Stimulated activated CD8-positive, alpha-beta memory T cell treated with anti-CD3 and anti-CD28 coated beads, Interleukin-15, amount 100 ng/mL, for 24 hours (primary cell): Measurements from ENCODE around the gene SIRPG.
"Not testable (repeated sequence)": the region's sequence is repeated elsewhere in the genome, so short reads cannot be mapped to it uniquely, and the experiment has no call there.

ENCODE experiments used
- DNase-seq: peaks from one replicate; pipeline ENCODE4 v3.0.0-alpha.2; 2020; ENCODE audit warnings: low read depth

Gene SIRPG

DNA sequence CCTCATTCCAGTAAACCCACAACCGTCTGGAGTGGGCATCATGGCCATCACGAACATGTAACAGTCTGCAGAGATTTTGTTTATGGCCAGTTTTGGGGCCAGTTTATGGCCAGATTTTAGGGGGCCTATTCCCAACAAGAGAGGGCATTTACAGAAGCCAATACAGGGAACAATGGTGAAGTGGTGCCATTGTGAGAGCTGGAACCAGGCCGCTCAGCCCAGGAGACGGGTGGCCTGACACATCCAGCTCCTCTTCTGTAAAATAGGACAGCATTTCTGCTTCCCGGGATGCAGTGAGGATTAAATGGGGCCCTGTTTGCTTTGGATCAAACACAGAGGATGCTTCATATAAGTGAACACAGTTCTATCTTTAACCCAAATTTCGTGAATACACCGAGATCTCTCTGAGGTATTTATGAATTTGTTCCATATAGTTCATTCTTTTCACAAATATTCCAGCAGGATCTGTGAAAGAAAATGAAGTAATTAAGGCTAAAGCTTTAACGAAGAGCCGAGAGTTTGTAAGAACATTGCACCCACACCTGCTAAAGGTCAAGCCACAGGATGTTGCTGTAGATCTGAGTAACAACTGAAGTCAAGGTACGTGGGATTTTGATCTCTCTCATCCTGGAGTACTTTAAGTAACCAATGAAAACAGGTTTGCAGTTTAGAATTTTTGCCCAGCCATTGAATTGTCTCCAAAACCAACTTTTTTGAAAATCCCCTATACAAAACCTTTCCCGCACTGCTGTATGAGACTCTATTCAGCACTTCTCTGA lies 14.5 kb upstream of the SIRPG start:
- no peak for DNase-seq

DNA sequence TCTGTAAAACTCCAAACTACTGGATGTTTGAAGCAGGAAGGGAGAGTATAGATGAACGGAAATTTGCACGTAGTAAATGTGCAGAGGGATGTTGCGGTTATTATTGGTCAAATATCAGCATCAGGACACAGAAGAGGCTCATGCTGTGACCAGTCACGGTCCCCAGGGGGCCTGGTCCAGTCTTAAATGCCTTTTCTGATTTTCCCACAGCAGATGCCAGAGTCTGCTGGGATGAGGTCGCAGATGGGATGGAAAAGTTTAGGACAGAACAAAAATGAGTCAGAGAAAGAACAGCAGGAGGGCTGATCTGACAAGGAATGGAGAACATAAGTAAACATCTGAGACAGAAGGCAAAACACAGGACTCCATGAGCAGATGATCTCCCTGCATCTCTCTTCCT lies 11.7 kb upstream of the SIRPG start:
- DNase-seq: no peak

DNA sequence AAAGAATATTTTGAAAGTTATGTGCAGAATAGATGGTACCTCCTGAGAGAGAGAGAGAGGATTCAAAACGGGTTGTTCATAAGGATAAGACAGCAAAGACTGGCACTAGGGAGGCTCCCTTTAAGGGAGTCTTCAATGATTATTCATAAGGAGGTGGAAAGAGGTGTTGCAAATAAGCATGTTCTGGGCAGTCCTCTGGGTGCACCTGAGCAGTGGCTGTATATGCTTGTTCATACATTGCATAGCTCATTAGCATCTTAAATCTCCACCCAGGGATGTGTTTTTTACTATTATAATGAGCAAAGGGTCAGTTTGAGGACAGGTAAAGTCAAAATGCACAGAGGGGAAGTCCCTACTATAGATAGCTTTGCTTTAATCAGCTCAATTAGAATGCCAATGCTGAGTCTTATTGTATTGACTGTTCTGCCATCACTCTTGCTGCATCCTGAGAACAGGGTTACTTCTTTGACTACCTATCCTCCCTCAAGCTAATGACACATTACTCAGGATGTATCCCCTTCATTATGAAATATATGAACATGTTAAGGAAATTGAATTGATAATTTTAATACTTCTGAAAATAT lies 10.0 kb upstream of the SIRPG start:
- DNase-seq: no peak

DNA sequence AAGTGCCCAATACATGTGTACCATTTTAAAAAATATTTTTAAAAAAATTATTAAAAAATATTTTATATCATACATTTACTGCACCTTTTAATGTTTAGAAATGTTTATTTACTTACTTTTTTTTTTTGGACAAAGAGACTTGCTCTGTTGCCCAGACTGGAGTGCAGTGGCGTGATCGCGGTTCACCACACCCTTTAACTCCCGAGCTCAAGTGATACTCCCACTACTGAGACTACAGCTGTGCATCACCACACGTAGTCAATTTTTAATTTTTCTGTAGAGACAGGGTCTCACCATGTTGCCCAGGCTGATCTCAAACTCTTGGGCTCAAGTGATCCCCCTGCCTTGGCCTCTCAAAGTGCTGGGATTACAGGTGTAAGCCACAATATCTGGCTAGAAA lies 9.2 kb upstream of the SIRPG start:
- no peak for DNase-seq

DNA sequence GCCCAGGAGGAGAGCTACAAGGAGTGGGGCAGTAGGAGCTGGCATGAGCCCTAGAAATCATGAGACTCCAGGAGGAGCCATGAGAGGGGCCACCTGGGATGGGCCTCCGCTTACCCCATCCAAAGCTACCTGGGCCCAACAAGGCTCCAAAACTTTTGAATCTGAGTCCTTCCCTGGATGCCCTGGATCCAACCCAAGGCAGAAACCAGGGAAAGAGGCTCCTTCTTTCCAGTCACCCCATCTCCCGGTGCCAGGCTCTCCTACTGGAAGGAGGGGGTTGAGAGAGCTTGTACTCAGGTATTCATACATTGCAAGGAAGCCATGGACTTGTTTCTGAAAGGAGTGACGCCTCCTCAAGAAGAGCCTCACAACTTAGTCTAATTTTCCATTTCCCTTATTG lies 7.8 kb upstream of the SIRPG start:
- DNase-seq: no peak

DNA sequence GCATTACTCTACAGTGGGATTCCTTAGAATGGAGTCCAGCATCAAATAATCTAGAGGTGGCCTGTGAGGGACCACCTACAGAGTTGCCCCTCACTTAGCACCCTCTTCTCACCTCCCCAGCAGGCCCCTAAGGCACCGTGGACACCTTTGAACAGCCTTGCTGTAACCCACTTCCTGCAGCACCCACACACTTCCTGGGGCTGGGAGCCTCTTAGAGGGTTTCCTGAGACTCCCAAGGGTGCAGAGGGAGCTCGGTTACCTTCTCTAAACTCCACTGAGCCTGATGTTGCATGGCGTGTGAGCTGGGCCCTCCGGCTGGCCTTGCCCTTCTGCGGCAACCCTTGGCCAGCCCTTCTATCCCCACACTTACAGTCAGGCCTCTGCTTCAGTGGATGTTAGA lies 7.3 kb upstream of the SIRPG start:
- DNase-seq: no peak

DNA sequence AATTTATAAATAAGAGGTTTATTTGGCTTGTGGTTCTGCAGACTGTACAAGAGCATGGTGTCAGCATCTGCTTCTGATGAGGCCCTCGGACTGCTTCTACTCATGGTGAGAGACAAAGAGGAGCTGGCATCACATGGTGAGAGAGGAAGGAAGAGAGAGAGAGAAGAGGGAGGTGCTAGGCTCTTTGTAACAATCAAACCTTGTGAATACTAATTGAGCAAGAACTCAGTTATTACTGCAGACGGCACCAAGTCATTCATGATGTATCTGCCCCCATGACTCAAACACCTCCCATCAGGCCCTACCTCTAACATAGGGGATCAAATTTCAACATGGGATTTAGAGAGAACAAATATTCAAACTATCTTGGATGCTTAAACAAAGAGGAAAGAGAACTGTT lies 6.3 kb upstream of the SIRPG start:
- no peak for DNase-seq

DNA sequence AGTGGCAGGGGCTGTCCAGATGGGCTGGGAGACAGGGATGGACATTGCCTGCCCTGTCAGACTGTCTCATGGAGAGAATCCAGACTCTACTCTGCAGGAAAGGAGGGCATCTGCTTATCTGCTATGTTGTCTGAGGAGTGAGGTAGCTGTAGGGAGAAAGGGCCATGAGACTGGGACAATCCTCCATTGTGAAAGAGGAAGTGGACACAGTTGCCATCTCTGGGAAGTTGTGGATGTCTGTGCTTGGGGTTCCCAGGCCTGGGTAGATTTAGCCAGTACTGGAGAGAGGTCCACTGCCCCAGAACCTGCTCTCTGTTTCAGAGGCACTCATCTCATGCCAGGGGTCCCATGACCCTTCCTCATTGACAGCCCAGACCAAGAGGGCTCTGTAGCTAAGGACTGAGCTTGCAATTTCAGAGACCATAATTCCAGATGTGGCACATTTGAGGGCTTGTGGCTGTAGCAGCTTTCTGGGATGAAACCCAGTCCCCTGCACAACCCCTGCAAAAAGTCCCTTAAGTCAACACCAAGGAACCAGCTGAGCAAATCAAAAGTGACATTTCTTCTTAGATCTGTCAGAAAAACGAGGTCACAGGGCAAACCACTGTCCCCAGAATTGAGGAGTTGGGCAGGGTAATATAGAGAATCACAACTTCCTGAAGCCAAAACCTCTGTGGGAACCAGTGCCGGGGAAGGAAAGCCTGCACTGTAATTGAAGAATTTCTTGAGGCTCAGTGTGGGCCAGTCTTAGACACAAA lies 4.1 kb upstream of the SIRPG start:
- DNase-seq: no peak

DNA sequence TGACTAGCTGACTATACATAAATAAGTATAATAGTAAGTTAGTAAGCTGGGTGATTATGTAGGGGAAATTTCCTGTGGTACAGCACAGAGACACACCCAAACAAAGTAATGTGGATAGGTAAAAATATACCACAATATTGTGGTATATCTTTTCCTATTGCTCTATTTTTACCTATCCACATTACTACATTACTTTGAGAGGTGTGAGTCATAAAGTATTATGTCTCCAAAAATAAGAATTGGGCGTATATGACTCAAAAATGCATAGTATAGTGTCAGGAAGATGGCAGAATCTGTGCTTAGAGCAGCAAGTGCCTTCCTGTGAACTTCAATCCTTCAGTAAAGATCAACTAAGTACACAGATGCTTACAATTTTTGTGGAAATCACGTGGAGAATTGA lies 2.7 kb upstream of the SIRPG start:
- no peak for DNase-seq

DNA sequence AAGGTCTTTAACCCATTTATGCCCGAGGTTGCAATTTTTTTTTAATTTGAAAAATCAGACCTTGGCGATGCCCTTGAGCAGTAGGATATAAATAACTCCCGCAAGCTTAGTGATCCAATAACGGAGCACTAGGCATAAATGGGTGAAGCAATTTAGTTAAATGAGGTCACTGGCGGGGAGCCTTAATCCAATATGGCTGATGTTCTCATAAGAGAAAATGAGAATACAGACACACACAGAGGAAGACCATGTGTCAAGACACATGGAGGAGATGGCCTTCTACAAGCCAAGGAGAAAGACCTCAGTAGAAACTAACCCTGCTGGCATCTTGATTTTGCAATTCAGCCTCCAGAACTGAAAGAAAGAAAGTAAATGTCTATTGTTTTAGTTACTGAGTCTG lies 735 bp downstream of the SIRPG start:
- DNase-seq: no peak

DNA sequence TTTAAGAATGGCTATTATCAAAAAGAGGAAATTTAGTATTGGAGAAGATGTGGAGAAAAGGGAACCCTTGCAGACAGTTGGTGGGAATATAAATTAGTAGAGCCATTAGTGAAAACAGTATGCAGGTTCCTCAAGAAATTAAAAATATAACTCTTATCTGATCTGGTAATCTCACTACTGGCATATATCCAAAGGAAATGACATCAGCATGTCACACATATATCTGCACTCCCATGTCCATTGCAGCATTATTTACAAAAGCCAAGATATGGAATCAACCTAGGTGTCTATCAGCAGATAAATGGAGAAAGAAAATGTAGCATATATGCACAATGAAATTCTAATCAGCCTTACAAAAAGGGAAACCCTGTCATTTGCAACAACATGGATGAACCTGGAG lies 2.6 kb downstream of the SIRPG start:
- no peak for DNase-seq

DNA sequence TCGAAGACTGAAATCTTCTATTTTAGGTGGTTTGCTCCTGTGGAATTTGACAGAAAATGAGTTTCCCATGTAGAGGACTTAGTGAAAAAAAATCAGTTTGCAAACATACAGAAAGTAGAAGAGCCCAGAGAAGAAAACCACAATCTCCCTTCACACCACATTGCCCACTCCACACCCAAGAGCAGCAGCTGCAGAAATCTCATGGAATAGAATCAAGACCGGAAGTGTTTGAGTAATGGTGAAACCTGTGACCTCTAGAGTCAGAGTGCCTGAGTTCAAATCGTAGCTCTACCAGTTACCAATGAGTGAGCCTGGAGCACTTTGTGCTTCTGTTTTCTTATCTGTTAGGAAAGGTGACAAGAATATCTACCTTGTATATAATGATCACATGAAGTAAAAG lies 4.6 kb downstream of the SIRPG start:
- no peak for DNase-seq

DNA sequence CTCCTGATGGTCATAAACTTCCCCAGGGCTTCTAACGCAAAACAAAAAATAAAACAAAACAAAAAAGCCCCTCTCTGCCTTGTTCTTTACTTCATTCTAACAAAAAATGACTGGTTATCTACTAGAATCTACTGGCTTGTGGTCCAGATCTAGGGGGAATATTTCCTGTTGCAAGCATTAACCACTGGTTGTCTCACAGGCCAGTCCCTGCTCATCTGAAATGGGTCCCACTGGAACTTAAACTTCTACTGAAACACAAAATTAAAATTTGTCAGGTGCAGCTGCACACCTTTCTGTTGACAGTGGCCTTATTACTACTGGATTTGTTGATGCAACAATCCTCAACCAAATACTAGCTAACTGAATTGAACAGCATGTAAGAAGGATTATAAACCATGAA lies 5.5 kb downstream of the SIRPG start:
- no peak for DNase-seq

DNA sequence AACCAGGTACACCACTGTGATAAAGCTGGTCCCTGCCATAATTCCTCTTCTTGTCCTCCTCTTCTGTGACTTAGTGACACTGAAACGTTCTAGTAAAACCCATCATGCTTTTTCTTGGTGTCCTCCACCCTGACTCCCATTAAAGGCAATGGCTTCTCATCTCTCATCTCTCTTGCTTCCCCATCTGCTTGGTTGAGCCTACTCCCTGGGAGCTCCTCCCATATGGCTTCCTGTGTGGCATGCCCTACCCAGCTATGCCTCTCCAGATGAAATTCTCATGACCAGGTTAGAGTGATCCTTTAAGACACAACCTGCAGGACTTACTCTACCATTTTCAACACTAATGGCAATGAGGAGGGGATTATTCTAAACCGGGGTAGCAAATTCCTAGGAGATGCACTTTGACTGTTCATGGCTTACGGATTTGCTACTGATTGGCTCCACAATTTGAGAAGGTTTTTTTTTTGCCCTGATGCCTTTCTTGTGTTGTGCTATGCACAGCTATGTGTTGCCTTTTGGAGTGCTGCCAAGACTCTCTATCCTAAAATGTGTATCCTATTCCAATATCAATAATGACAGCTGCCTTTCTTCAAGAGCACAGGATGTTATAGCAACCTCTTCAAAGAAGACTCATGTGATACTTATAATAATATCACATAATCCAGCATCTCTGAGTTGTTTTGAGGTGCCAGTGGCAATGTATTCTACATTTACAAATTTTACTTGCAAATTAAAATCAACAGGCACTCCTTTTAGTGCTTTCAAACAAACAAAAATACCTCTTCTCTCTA lies 6.1 kb downstream of the SIRPG start:
- DNase-seq: no peak

DNA sequence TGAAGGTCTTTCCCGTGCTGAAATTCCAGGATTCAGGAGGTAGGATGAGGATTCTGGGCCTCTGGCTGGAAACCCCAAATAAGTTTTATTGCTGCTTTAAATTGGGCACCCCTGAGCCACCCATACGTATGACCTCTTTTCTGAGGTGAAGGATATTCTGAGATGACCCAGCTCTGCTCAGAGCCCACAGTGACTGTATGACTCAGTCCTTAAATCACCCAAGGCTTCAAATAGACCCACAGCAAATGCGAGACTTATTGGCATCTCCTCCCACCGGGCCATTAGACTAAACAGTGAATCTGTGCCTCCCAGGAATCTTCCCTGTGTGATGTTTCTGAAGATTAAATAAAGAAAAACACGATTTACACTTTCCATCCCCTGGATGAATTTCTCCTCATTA lies 9.5 kb downstream of the SIRPG start:
- no peak for DNase-seq

DNA sequence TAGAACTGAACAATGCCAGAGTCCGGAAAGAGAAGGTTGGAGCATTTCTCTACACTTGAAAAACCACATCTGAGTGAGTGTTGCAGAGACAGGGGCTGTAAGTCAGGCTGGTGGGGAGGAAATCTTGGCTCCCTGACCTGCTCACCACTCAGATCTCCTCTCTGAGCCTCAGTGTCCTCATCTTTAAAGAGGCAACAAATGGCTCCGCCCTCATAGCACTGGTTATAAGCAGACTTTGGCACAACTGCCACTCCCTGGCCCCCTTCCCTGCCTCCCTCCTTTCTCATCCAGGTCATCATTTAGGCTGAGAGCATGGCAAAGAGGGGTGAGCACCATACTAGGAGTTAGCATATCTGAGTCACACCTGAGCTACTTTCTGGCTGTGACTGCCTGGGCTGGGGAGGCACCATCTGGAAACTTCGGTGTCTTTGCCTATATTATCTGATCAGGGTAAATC lies 10.6 kb downstream of the SIRPG start:
- no peak for DNase-seq

DNA sequence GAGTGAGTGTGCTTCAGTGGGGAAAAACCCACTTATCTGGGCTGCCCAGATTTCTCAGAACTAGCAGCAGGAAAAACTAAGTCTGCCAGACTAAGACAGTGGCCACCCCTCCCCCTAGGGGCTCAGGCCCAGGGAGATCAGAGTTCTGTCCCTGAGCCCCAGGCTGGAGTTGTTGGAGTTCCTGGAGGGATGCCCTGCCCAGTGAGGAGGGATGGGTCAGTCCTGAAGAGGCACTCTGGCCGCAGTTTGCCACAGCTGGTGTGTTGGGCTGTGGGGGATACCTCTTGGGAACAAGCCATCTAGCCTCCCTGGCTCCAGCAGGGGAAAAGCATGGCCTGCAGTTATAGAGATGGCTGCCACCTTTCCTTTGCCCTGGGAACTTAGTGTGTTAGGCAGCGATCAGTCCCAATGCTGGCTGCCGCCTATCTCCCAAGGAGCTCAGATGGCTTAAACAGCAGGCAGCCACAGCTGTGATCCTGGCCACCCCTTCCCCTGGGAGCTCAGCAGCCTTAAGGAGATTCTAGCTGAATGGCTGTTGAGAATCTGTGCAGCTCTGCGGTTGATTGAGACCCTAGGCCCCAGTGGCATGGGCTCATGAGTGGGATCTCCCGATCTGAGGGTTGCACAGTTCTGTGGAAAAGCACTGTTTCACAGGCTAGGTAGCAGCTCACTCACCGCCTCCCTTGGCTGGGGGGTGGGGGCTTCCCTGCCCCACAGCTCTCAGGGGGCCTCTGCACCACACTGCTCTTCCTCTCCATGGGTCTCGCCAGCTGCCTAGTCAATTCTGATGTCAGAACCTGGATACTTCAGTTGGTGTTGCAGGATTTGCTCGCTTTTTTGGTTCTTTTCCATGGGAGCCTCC lies 13.2 kb downstream of the SIRPG start:
- no peak for DNase-seq

DNA sequence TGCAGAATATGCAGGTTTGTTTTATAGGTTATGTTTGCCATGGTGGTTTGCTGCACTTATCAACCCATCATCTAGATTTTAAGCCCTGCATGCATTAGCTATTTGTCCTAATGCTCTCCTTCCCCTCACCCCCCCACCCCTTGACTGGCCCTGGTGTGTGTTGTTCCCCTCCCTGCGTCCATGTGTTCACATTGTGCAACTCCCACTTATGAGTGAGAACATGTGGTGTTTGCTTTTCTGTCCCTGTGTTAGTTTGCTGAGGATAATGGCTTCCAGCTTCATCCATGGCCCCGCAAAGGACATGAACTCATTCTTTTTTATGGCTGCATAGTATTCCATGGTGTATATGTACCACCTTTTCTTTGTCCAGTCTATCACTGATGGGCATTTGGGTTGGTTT lies 18.9 kb downstream of the SIRPG start:
- not testable (repeated sequence) for DNase-seq

DNA sequence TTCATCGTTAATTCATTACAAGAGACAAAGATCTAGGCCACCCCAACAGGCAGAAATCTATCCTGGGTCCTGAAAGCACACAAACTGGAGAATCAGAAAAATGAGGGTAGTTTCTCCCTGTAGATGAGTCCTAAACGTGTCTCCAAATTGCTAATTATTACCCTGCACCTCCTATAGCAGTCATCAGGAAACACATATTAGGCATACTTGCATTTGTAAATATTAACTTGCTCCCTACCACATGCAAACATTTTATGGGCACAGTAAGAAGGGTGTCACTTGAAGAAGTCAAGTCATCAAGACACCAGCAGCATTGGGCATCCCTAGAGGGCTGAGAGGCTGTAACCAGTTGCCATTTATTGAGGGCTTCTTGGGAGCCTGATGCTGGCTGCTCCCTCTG lies 19.8 kb downstream of the SIRPG start:
- DNase-seq: no peak

DNA sequence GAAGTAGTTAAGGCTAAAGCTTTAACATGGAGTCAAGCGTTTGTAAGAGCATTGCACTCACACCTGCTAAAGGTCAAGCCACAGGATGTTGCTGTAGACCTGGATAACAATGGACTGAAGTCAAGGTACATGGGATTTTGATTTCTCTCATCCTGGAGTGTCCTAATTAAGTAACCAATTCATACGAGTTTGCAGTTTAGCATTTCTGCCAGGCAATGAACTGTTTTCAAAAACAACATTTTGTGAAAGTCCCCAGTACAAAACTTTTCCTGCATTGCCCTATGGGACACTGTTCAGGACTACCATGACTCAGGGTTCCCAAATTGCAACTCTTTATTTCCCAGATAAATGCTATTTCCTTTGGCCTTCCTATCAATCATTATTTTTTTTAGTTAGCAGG lies 20.4 kb downstream of the SIRPG start:
- DNase-seq: no peak

DNA sequence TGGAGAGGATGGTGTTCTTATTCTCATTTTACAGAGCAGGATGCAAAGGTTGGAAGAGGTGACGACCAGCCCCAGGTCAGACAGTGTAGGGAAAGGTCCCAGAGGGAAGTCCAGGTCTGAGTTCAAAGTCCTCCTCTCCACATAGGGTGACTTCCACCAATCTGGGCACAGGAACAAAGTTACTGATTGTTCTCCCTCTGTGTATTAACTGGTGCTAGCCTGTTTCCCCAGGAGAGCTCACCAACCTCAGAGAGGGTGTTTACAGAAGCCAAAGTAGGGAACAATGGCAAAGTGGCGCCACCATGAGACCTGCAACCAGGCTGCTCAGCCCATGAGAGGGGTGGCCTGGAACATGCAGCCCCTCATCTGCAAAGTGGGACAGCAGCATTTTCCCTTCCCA lies 21.0 kb downstream of the SIRPG start:
- no peak for DNase-seq
